H1 (cell line): ENCODE data around the gene SLC22A6.

Experiments used
- CTCF ChIP-seq, 3 experiments: IDR thresholded peaks; 1 replicate in 2 of 3; 2 replicates in 1 of 3; pipeline versions ENCODE4 v1.5.1 to v1.6.1; 2011; ENCODE audit warnings: low read length in 3 of 3, mild to moderate bottlenecking in 3 of 3, inconsistent platforms in 2 of 3, low read depth in 1 of 3, moderate library complexity in 1 of 3; ENCODE audit not compliant: insufficient read depth in 1 of 3; ENCODE audit errors: control extremely low read depth in 1 of 3
- EP300 ChIP-seq, 2 experiments: IDR thresholded peaks; 1 replicate in 1 of 2; 2 replicates in 1 of 2; pipeline ENCODE4 v1.6.1; 2011 to 2012; ENCODE audit warnings: low read depth in 2 of 2, low read length in 2 of 2, mild to moderate bottlenecking in 2 of 2, borderline replicate concordance in 1 of 2, inconsistent platforms in 1 of 2, moderate library complexity in 1 of 2

GRCh38 chr11:63019506-63019905 lies 34.7 kb upstream of the SLC22A6 start:
- no peak for TF ChIP-seq EP300 (IDR thresholded peaks at IDR 0.05; ENCODE audit: borderline replicate concordance in 1 of 2, low read depth in 2 of 2, low read length in 2 of 2)
- TF ChIP-seq CTCF (IDR thresholded peaks at IDR 0.05; ENCODE audit: control extremely low read depth in 1 of 3, insufficient read depth in 1 of 3, low read depth in 1 of 3, low read length in 3 of 3), result no peak
